ENCODE data around the gene ACSF2.

Gene ACSF2

DNA sequence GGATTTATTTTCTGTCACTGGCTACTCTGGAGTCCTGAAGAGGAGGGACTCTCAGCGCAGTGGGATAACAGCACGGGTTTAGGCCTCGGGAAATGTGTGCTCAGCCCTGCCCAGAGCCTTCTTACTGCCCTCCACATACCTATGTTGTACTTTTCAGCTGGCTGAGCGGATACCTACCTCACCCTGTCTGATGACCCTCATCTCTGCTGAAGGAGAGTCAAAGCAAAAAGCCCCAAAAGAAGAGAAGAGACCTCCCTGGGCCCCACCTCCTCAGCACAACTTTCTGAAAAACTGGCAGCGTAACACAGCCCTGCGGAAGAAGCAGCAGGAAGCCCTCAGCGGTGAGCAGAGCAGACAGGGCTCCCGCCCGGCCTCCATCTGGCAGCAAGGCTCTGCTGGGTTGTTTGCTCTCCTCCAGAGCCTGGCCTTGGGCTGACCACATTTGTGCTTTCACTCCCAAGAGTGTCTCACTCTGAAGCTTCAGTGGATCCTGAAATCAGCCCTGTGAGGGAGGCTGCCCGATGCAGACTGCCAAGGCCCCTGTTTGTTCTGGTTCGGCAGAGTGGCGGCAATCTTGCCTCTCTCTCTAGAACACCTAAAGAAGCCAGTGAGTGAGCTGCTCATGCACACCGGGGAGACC, 92.5 kb downstream of the ACSF2 start:
- H3K27ac ChIP-seq: no peak overlapping the region
- TF ChIP-seq, protein P1, sequence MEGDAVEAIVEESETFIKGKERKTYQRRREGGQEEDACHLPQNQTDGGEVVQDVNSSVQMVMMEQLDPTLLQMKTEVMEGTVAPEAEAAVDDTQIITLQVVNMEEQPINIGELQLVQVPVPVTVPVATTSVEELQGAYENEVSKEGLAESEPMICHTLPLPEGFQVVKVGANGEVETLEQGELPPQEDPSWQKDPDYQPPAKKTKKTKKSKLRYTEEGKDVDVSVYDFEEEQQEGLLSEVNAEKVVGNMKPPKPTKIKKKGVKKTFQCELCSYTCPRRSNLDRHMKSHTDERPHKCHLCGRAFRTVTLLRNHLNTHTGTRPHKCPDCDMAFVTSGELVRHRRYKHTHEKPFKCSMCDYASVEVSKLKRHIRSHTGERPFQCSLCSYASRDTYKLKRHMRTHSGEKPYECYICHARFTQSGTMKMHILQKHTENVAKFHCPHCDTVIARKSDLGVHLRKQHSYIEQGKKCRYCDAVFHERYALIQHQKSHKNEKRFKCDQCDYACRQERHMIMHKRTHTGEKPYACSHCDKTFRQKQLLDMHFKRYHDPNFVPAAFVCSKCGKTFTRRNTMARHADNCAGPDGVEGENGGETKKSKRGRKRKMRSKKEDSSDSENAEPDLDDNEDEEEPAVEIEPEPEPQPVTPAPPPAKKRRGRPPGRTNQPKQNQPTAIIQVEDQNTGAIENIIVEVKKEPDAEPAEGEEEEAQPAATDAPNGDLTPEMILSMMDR (conservative IDR thresholded peaks at IDR 0.05): no peak
- no peak for TF ChIP-seq ZFX (IDR thresholded peaks at IDR 0.05)

DNA sequence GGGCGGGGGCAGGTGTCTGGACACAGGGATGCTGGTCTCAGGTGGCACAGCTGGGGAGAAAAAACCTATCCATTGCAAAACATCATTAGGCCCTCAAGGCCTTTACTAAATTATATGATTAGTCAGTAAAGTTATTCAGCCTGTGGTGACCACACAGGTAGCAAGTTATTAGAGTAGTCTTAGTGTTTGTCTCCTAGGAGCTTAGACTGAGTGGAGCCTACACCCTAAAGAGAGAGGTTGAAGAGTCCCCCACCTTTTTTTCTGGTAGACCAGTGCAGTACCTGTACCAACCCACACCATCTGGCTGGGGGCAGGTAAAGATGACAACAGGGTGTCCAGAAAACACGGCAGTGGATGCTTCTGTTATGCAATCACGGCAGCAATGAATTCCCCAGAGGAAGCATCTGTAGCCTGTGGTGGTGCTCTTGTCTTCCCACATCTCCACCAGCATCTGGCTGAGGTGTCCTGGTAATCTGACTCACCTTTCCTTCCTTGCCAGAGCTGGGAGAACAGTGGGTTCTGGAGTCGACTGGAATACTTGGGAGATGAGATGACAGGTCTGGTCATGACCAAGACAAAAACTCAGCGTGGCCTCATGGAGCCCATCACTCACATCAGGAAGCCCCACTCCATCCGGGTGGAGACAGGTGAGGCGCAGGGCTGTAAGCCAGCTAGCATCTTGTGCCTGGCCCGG, 93.3 kb downstream of the ACSF2 start:
- H3K27ac ChIP-seq: no peak overlapping the region
- TF ChIP-seq, protein P1 (conservative IDR thresholded peaks at IDR 0.05): no peak
- TF ChIP-seq ZFX (IDR thresholded peaks at IDR 0.05): no peak

DNA sequence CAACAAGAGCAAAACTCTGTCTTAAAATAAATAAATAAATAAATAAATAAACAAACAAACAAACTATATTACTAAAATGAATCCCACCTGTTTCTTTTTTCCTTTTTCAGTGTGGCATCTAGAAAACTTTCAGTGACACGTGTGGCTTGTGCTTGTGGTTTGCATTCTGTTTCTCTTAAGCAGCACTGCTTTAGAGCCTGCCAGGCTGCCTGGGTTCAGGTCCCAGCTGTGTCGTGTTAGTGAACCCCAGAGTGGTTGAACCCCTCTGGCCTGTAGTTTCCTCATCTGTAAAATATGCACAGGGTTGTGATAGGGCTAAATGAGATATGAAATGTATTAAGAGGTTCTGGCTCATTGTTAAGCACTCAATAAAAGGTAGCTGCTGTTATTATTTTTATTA, 94.5 kb downstream of the ACSF2 start:
- TF ChIP-seq, protein P1 (conservative IDR thresholded peaks at IDR 0.05): no peak
- no peak for TF ChIP-seq ZFX (IDR thresholded peaks at IDR 0.05)
- no peak overlapping the region for H3K27ac ChIP-seq

DNA sequence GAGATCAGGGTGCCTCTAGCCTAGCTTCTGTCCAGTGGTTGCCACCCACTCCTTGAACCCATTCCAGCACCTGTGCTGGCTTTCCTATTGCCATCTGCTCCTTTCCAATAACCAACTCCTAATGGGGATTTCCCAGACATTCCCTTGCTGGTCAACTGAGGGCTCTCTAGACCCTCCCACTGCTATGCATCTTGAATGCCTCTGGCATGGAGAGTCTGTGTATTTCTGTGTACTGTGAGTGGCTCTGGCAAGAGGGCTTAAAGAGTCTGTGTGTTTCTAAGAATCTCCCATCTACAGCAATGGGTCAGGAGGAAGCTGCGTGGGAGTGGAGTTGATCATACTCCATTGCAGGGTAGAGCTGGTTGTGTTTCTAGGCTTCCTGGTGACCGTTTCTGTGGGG, 95.5 kb downstream of the ACSF2 start:
- no peak for TF ChIP-seq ZFX (IDR thresholded peaks at IDR 0.05)
- TF ChIP-seq, protein P1 (conservative IDR thresholded peaks at IDR 0.05): no peak
- no peak overlapping the region for H3K27ac ChIP-seq

DNA sequence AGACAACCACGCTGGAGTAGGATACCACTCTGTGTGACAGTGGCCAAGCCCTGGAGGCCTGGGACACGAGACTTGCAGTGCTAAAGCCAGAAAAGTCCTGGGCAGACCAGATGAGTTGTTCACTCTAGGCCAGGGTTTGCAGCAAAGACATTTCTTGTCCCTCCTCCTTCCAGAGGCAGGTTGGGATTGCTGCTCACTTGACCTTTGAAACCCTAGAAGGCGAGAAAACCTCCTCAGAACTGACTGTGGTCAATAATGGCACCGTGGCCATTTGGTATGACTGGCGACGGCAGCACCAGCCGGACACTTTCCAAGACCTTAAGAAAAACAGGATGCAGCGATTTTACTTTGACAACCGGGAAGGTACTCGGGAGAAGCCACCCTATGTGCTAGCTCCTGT, 96.7 kb downstream of the ACSF2 start:
- TF ChIP-seq, protein P1 (conservative IDR thresholded peaks at IDR 0.05): no peak
- TF ChIP-seq ZFX (IDR thresholded peaks at IDR 0.05): no peak
- no peak overlapping the region for H3K27ac ChIP-seq

DNA sequence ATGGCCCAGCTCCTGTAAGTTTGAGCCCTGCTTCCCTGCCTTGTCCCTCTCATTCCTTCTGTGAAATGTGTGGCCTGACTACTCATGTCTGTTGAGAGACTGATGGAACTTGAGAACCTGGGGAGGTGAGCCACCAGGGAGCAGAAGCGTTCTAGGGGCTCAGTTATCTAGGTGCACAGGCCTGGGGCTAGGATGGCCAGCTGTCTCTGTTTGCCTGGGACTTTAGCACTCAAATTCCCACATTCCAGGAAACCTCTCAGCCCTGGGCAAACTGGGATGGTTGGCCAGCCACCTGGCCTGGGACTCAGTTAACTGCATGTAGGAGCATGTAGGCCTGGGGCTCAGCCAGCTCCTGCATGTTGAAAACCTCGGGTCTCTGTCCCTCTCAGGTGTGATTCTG, 97.2 kb downstream of the ACSF2 start:
- no peak for TF ChIP-seq ZFX (IDR thresholded peaks at IDR 0.05)
- TF ChIP-seq, protein P1 (conservative IDR thresholded peaks at IDR 0.05): no peak
- no peak overlapping the region for H3K27ac ChIP-seq
